GM23248 (cell line): ENCODE measurements around the gene MGMT. TPM values are rescaled to one million over a fixed set of nuclear protein-coding genes. Genes with fewer than 3 reads are reported as not detected.

ENCODE experiments used
- DNase-seq: peaks from one replicate; pipeline ENCODE4 v3.0.0-alpha.2; 2015
- H2AFZ ChIP-seq: fragments of 200-600 bp; sonication (generic); 2 replicates; pipeline ENCODE4 v1.6.1; 2016; ENCODE audit warnings: antibody characterized with exemption
- H3F3A ChIP-seq: fragments of 200-600 bp; sonication (generic); 2 replicates; pipeline ENCODE4 v1.6.1; 2016; ENCODE audit warnings: mild to moderate bottlenecking, antibody characterized with exemption, mixed run types; ENCODE audit not compliant: insufficient read depth
- H3K27ac ChIP-seq: fragments of 200-600 bp; sonication (generic); 2 replicates; pipeline ENCODE4 v1.5.1; 2016; ENCODE audit warnings: mild to moderate bottlenecking
- H3K27me3 ChIP-seq: fragments of 200-600 bp; sonication (generic); replicated peaks from 2 replicates; pipeline ENCODE4 v1.6.1; 2016; ENCODE audit warnings: mild to moderate bottlenecking; ENCODE audit not compliant: insufficient read depth
- H3K36me3 ChIP-seq: fragments of 200-600 bp; sonication (generic); 2 replicates; pipeline ENCODE4 v1.6.1; 2016; ENCODE audit warnings: low read depth, mild to moderate bottlenecking
- H3K4me1 ChIP-seq: fragments of 200-600 bp; sonication (generic); 2 replicates; pipeline ENCODE4 v1.6.1; 2016; ENCODE audit warnings: mild to moderate bottlenecking; ENCODE audit not compliant: insufficient read depth
- H3K4me2 ChIP-seq: fragments of 200-600 bp; sonication (generic); one replicate; pipeline ENCODE4 v1.6.1; 2016; ENCODE audit warnings: mild to moderate bottlenecking; ENCODE audit not compliant: unreplicated experiment
- H3K4me3 ChIP-seq: fragments of 200-600 bp; sonication (generic); 2 replicates; pipeline ENCODE4 v1.5.1; 2016; ENCODE audit warnings: mild to moderate bottlenecking
- H3K79me2 ChIP-seq: fragments of 200-600 bp; sonication (generic); 2 replicates; pipeline ENCODE4 v1.6.1; 2016; ENCODE audit warnings: mild to moderate bottlenecking; ENCODE audit not compliant: insufficient read depth
- H3K9ac ChIP-seq: fragments of 200-600 bp; sonication (generic); 2 replicates; pipeline ENCODE4 v1.6.1; 2016; ENCODE audit warnings: mild to moderate bottlenecking
- H3K9me2 ChIP-seq: fragments of 200-600 bp; sonication (generic); 2 replicates; pipeline ENCODE4 v1.6.1; 2016; ENCODE audit warnings: mixed run types, mild to moderate bottlenecking, moderate library complexity; ENCODE audit not compliant: insufficient read depth
- H3K9me3 ChIP-seq: fragments of 200-600 bp; sonication (generic); one replicate; pipeline ENCODE4 v1.6.1; 2017; ENCODE audit warnings: low read depth
- H4K20me1 ChIP-seq: fragments of 200-600 bp; sonication (generic); 2 replicates; pipeline ENCODE4 v1.6.0; 2016; ENCODE audit not compliant: insufficient read depth
- EZH2 ChIP-seq: fragments of 200-600 bp; sonication (generic); IDR thresholded peaks from 2 replicates; pipeline ENCODE4 v1.6.1; 2018; ENCODE audit warnings: antibody characterized with exemption, mild to moderate bottlenecking; ENCODE audit not compliant: insufficient read depth, poor library complexity, severe bottlenecking
- EZH2phosphoT487 ChIP-seq: fragments of 200-600 bp; sonication (generic); IDR thresholded peaks from 2 replicates; pipeline ENCODE4 v1.6.1; 2018; ENCODE audit warnings: antibody characterized with exemption, moderate library complexity, mild to moderate bottlenecking, low read depth; ENCODE audit not compliant: insufficient read depth
- WGBS, 2 experiments: methylation state at CpG; one replicate each; pipeline ENCODE4 v1.1.6; 2015 to 2017; ENCODE audit warnings: low lambda C conversion rate in 2 of 2, low coverage in 1 of 2; ENCODE audit errors: missing lambda C conversion rate in 2 of 2; 5-methylcytosine and 5-hydroxymethylcytosine counted together
- in situ Hi-C: fragments of 300-500 bp; cut with MboI; formaldehyde crosslinking; loops from 2 replicates; pipeline ENCODE4 v1.15.0; 2020
- polyA plus RNA-seq: library from polyadenylated mRNA; unstranded; fragments of >200 nt; fragmentation: Nextera tagmentation; extraction: Ambion mirVana; gene quantifications from 2 replicates; pipeline ENCODE4 v1.2.1, GENCODE V29; 2016
- total RNA-seq: library from RNA; depleted of rRNA; stranded (reverse); fragments of >200 nt; shearing (Covaris generic); gene quantifications from 2 replicates; pipeline ENCODE4 v1.2.3, GENCODE V29; 2014

The MGMT gene
- total and polyA plus RNA-seq, 2 experiments from 2014 or later, result 28.5 to 35.1 TPM

DNA sequence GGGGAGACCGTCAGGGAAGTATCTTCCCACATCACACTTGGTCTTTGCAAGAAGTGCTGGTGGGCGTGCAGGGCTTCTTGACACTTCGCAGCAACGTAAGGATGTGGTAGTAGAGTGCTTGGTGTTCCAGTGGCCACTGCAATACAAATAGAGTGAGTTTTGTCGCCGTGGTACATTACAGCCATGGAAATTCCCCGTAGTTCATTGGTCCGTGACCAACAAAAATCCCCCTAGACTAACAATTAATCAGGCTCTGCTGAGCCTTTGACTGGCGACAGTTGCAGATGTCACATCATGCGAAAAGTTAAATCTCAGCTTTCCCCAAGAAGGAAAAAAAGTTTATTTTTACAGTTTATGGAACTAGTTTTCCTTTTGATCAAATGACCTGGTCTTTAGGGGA lies 134.7 kb downstream of the MGMT start:
- H4K20me1 ChIP-seq, result no peaks in the 10 kb centered on the region
- no peaks in the 10 kb centered on the region for H3K27me3 ChIP-seq
- WGBS, 2 experiments, result 94 to 95% methylated on average over 10 of the region's 10 CpGs
- H3F3A ChIP-seq, result no peaks in the 10 kb centered on the region
- no peaks in the 10 kb centered on the region for H3K9me2 ChIP-seq
- no peaks in the 10 kb centered on the region for H3K9me3 ChIP-seq
- no peaks in the 10 kb centered on the region for H3K4me1 ChIP-seq
- DNase-seq, result no peak
- no peak overlapping the region for H3K27ac ChIP-seq
- no peaks in the 10 kb centered on the region for H3K79me2 ChIP-seq
- in situ Hi-C loops, result no loop called here
- no peak overlapping the region for H3K9ac ChIP-seq
- H3K36me3 ChIP-seq, result no peaks in the 10 kb centered on the region
- no peak for TF ChIP-seq EZH2
- no peak for TF ChIP-seq EZH2phosphoT487
- no peak overlapping the region for H2AFZ ChIP-seq
- no peak overlapping the region for H3K4me3 ChIP-seq
- no peak overlapping the region for H3K4me2 ChIP-seq

DNA sequence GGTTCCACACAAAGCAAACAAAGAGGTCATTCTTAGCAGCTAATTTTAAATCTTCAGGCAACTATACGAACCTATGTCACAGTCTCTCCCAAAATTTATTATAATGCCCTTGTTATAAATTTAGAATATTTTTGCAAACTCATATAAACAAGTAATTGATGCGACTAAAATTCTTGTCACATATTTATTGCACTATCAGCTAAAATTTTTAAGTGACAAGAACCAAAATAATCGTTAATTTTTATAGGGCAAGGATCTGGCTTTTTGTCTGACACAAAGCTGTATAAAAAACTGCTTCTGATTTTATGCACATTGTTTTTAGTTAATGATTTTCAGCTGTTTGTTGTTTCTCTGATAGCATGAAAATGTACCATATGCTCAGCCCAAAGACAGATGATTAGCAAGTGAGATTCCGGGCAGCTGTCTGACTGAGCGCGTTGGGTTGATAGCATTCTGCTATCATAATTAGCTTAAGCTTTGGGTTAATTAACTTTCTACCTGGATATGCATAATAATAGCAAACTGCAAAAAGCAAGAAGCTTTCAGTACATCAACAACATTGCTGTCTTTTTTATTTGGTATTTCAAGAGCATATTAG lies 136.0 kb downstream of the MGMT start:
- H3K9ac ChIP-seq, result no peak overlapping the region
- 52 to 57% methylated on average over 6 of the region's 6 CpGs for WGBS, 2 experiments

DNA sequence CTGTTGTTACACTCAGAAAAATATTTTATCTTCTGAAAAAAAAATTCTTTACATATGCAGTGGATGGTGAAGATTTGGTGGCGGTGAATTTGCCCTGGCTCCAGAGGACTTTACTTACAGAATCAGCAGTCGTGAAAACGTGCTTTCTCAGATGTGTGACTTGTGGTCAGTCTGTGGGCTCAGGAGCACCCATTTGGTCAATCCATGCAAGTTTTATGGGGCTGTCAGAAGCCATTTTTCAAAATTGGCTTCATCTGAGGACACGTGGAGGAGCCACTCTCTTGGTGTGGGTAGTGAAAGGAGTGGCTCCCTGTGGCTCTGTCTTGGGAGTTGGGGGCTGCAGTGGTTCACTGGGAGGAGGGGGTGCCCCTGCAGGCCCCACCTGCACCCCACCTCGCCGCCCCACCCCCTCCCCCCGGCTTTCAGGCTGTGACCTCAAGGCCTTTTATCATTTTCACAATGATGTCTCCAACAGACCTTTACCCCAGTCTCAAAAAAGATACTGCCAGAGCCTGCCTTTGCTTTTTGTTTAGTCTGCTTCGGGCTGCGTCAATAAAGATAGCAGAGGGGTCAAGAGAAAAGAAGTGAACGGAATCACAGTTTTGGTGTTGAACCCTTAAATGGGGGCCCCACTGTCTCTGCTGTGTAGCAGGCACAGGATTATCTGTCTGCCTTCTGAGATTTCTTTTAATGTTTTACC lies 137.4 kb downstream of the MGMT start:
- 84 to 98% methylated on average over 7 to 10 of the region's 10 CpGs for WGBS, 2 experiments
- Histone ChIP-seq H3K79me2 (no peaks in the 10 kb centered on the region), H3K27ac (no peak overlapping the region)

More for the DNA sequence above, 136.0 kb downstream of the MGMT start:
- Histone ChIP-seq H2AFZ (no peak overlapping the region), H3K79me2 (no peaks in the 10 kb centered on the region), H3K4me1 (no peaks in the 10 kb centered on the region), H3K27me3 (no peaks in the 10 kb centered on the region), H3F3A (no peaks in the 10 kb centered on the region), H3K9me2 (no peaks in the 10 kb centered on the region), H4K20me1 (no peaks in the 10 kb centered on the region), H3K36me3 (no peaks in the 10 kb centered on the region), H3K27ac (no peak overlapping the region), H3K9me3 (no peaks in the 10 kb centered on the region), H3K4me2 (no peak overlapping the region), H3K4me3 (no peak overlapping the region)
- TF ChIP-seq EZH2 (no peak), EZH2phosphoT487 (no peak)
- DNase-seq, result no peak
- in situ Hi-C loops, result no loop called here

DNA sequence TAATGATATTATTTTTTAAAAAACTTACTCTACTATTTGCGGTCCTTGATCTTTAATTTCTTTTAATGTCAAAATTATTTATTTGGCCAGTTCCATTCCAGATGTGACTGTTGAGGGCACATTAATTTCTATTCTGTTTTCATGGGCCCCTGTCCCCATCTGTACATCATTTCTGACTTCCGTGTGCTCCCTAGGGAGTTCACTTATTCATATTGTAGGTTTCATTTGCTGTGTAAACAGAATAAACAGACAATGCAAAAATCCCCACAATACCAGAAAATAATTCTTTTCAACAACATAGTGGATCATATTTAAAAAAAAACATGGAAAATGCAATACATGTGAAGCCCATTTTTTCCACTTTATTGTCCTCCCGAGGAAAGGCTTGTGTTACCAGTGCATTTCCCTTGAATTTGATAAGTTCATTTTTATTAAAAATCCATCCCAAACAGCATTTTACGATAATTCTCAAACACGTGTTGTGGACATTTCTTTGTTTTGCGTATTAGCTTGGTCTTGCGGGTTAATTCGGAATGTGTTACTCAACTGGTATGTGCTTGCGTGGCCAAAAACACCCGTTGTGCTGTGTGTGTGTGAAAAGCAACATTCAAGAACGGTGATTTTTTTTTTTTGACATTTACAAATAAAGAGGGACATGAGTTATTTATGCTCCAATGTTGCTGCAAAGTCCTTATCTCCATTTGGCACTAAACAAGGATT lies 138.4 kb downstream of the MGMT start:
- DNase-seq, result no peak
- Histone ChIP-seq H3K79me2 (no peaks in the 10 kb centered on the region), H3K9me3 (no peaks in the 10 kb centered on the region), H3K4me3 (no peak overlapping the region), H3K9ac (no peak overlapping the region), H3K4me2 (no peak overlapping the region), H3F3A (no peaks in the 10 kb centered on the region), H3K36me3 (no peaks in the 10 kb centered on the region), H3K4me1 (no peaks in the 10 kb centered on the region), H3K9me2 (no peaks in the 10 kb centered on the region), H3K27ac (no peak overlapping the region), H3K27me3 (no peaks in the 10 kb centered on the region), H2AFZ (no peak overlapping the region), H4K20me1 (no peaks in the 10 kb centered on the region)
- in situ Hi-C loops, result no loop called here
- 93 to 96% methylated on average over 11 of the region's 11 CpGs for WGBS, 2 experiments
- TF ChIP-seq EZH2 (no peak), EZH2phosphoT487 (no peak)

More for the DNA sequence above, 137.4 kb downstream of the MGMT start:
- DNase-seq, result no peak
- Histone ChIP-seq H3K36me3 (no peaks in the 10 kb centered on the region), H3K4me3 (no peak overlapping the region), H3F3A (no peaks in the 10 kb centered on the region), H3K27me3 (no peaks in the 10 kb centered on the region), H2AFZ (no peak overlapping the region), H3K4me1 (no peaks in the 10 kb centered on the region), H4K20me1 (no peaks in the 10 kb centered on the region), H3K4me2 (no peak overlapping the region), H3K9ac (no peak overlapping the region), H3K9me3 (no peaks in the 10 kb centered on the region), H3K9me2 (no peaks in the 10 kb centered on the region)
- TF ChIP-seq EZH2 (no peak), EZH2phosphoT487 (no peak)
- in situ Hi-C loops, result no loop called here
